GM19193 (cell line): Measurements from ENCODE around the gene MARK4.

Experiments
- POLR2A ChIP-seq: IDR thresholded peaks from 4 replicates; pipeline ENCODE4 v1.6.1; 2011; ENCODE audit not compliant: insufficient read depth, insufficient read length; ENCODE audit errors: extremely low read depth

Gene MARK4

DNA sequence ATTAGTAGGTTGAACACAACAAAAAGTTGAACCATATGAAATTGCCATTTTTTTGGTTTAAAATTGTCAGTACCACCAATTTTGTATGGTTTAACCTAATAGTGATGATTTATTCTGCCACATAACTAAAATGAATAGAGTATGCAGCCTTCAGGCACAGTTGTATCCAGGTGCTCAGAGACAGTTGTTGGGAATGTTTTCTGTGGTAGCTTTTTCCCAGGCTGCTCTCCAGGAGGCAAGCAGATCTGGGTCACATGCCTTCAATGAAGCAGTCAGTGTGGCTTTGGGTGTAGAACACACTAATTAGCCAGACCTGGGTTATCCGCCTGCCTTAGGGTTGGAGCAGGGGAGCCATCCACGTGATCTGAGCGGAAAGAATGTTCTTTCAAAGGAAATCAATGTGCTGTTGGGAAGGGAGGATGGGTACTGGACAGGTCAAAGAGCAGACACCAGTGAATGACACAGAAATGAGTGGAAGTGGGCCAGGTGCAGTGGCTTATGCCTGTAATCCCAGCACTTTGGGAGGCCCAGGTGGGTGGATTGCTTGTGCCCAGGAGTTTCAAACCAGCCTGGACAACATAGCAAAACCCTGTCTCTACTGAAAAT is 28.6 kb downstream of the MARK4 start:
- no peak for TF ChIP-seq POLR2A

DNA sequence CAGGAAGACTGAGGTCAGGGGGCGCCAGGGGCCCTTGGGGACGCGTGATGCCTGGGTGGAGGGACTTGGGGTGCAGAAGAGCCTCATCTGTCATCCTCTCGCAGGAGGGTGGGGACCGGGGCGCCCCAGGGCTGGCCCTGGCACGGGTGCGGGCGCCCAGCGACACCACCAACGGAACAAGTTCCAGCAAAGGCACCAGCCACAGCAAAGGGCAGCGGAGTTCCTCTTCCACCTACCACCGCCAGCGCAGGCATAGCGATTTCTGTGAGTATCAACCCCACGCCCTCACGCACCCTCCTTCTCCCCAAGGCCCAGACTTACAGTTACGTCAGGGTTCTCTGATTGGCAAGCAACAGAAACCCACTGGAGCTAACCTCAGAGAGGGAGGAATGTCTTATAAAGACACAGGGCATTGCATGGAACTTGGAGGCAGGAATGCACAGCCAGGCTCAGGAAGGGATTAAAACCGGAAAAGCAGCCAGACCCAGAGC is 29.4 kb downstream of the MARK4 start:
- no peak for TF ChIP-seq POLR2A

DNA sequence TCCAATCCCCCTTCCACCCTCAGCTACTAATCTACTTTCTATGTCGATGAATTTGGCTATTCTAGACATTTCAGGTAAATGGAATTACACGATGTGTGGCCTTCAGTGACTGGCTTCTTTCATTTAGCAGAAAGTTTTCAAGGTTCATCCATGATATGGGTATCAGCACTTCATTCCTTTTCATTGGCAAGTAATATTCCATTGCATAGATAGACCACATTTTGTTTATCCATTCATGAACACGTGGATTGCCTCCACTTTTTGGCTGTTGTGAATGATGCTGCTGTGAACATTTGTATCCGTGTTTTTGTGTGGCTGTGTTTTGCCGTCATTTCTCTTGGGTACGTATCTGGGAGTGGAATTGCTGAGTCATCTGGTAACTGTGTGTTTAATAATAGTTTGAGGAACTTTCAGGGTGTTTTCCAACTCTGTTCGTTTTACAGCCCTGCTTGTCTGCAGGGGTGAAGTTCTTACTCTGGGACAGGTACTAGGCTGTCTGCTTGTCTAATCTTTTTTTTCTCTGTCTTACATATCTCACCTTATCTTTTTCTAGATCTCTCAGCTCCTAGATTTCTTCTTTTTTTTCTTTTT is 32.5 kb downstream of the MARK4 start:
- no peak for TF ChIP-seq POLR2A

- no peak for TF ChIP-seq POLR2A
Observed at GRCh38 chr19:45290381-45290931, 39.4 kb downstream of the MARK4 start.

DNA sequence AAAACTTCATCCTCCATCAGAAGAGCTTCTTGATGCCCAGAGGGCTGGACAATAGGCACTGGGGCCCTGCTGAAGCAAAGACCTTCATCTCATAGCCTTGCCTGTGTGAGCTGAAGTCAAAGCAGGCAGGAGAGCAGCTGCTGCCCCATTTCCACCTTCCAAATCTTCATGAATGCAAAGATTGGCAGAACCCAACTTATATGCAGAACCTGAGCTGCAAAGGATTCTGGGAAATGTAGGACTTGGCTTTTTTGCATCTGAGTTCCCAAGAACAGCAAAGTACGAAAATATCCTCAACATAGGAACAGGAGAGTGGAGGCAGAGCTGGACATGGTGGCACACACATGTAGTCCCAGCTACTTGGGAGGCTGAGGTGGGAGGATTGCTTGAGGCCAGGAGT is 40.8 kb downstream of the MARK4 start:
- TF ChIP-seq POLR2A = no peak

GRCh38 chr19:45293682-45294081 is 42.6 kb downstream of the MARK4 start:
- TF ChIP-seq POLR2A = no peak

DNA sequence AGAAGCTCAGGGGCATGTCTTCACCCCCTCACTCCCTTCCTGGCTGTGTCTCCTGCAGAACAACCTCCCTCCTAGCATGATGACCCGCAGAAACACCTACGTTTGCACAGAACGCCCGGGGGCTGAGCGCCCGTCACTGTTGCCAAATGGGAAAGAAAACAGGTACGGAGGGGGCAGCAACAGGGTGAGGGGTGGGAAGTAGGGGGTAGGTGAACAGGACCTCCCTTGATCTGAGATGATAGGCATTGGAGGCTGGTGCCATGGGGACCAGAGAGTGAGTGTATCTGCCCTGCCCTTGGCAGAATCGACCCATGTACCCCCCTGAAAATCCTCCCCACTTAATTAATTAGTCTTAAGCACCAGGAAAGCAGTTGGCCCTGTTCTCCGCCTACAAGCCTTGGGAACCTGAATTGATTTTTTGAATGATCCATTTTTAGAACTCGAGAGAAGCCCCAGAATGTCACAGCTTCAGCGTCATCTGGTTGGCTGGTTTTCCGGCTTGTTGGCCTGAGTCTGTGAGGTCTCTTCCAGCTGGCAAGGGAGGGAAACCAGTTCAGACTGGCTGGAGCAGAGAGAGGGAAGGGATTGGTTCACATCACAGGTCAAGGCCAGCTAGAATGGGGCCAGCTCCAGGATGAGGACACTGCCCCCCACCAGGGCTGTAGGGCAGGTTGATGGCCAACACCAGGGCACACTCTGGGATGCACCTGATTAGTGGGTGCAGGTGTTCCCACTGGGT is 43.4 kb downstream of the MARK4 start:
- TF ChIP-seq POLR2A = no peak

DNA sequence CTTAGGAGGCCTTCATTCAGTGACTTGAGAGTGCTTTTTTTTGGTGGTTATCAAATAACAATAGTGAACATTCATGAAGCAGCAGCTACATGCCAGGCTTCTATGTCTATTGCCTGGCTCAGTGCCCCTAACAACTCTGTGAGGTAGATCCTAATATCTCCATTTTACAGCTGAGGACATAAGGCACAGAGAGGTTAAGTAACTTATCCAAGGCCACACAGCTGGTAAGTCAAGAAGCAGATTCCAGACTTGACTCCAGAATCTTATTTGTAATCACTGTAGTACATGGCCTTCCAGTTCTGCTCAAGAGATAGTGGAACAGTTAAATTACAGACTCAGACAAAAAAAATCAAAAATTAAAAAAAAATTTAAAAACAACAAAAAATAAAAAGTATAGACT is 44.8 kb downstream of the MARK4 start:
- TF ChIP-seq POLR2A = no peak

- no peak for TF ChIP-seq POLR2A
Observed at GRCh38 chr19:45296355-45296754, 45.3 kb downstream of the MARK4 start.

GRCh38 chr19:45297674-45298073 is 46.6 kb downstream of the MARK4 start:
- no peak for TF ChIP-seq POLR2A

DNA sequence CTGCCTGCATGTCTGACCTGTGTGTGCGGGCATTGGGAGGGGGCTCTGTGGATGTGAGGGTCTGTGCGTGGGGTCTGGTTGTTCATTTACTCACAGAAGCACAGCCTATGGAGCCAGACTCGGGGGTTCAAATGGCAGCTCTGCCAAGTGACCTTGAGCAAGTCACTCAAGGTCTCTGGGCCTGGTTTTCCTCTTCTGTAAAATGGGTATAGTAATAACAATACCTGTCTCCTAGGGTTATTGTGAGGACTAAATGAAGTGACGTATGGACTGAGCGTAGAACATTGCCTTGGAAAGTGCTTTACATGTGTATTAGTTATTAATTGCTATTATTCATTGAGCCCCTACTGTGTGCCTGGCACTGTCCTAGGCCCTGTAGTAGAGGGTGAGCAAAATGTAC is 47.2 kb downstream of the MARK4 start:
- TF ChIP-seq POLR2A = no peak

- no peak for TF ChIP-seq POLR2A
Observed at GRCh38 chr19:45299719-45300118, 48.6 kb downstream of the MARK4 start.

DNA sequence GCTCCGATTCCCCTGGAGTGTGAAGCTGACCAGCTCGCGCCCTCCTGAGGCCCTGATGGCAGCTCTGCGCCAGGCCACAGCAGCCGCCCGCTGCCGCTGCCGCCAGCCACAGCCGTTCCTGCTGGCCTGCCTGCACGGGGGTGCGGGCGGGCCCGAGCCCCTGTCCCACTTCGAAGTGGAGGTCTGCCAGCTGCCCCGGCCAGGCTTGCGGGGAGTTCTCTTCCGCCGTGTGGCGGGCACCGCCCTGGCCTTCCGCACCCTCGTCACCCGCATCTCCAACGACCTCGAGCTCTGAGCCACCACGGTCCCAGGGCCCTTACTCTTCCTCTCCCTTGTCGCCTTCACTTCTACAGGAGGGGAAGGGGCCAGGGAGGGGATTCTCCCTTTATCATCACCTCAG is 51.3 kb downstream of the MARK4 start:
- no peak for TF ChIP-seq POLR2A

- no peak for TF ChIP-seq POLR2A
Observed at GRCh38 chr19:45303269-45304060, 52.4 kb downstream of the MARK4 start.
